Sciatic nerve (tissue), 2 donors: ENCODE results near the gene CHSY3. TPM values are rescaled to one million over a fixed set of nuclear protein-coding genes. Genes with fewer than 3 reads are reported as not detected.

Source experiments
- ATAC-seq: fragments of 200-7000 bp; cut with Tn5 transposase; one replicate; pipeline ENCODE4 v1.9.1; 2020; ENCODE audit warnings: mild to moderate bottlenecking, moderate library complexity
- DNase-seq: peaks from one replicate; pipeline ENCODE4 v3.0.0-alpha.2; 2020; ENCODE audit warnings: low spot score
- intact Hi-C: fragments of 100-400 bp; cut with DNase I; formaldehyde crosslinking; loops from one replicate; pipeline ENCODE4 v1.14.2; 2022
- total RNA-seq: library from RNA; stranded (reverse); fragmentation: NEBNext Ultra II Directional; extraction: Animal tissue kit (Norgen Biotek cat#: 25700); gene quantifications from one replicate; pipeline ENCODE4 v1.2.1, GENCODE V29; 2021
- donor health status: DM: no; HTN: no; CAD: no.
- donor health status: DM: no; HTN: no; CAD: no.

CHSY3 gene
- total RNA-seq, 1 donor from 2014 or later, result 4.0 TPM

DNA sequence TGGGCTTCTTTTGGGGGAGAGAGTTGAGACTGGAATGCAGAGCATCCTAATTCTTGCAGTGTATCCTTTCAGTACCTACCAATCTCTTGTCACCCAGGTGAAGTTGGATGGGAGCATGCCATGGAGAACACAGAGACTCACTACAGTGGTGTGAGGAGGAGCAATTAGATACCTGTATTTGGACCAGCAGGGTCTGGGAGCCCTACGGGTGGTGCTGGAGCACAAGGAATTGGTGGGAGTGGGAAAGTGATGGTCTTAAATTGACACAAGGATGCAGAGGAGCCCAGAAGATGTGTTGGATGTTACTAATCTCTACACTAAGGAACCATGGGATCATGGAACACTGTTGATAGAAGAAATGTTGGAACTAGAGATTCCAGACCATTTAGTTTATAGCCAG lies 212.7 kb downstream of the CHSY3 start:
- intact Hi-C loops, result no loop called here
- DNase-seq (no peak), ATAC-seq (no peak)

DNA sequence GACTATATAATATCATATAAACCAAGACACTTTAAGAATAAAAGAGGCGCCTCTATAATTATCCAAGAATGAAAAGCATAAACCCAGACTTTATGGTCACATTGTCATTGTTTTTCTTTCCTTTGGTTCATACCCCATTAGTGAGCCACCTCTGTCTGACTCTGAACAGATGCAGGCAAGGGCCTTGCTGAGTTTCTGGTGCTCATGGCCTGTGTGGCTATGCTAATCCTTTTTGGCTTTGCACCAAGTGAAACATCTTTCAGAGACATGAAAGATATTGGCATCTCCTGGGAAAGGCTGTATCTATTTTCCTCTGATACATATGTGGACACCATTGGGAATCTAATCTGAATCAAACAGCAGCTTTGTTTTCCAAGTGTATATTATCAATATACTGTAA lies 222.5 kb downstream of the CHSY3 start:
- no peak for DNase-seq

DNA sequence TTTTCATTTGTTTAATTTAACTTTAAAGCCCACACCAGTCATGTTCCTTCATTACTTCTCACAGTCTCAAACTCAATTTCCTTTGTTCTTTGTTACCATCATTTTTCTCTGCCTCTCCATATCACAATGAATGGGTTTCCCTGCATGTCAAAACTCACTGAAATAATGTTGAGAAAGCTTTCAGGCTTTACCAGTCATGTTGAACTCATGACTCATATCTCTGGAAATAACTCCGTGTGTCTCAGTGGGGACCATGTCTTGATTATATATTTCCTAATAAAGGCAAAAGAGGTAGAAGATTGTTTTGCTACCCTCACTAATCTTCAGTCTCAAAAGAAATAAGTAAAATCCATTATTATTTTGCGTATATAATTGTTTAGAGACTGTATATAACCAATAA lies 231.2 kb downstream of the CHSY3 start:
- ATAC-seq, result peak; percentile 79
- intact Hi-C loops, result no loop called here
- no peak for DNase-seq

More for the DNA sequence above, 222.5 kb downstream of the CHSY3 start:
- intact Hi-C loops, result no loop called here
- ATAC-seq, result no peak

DNA sequence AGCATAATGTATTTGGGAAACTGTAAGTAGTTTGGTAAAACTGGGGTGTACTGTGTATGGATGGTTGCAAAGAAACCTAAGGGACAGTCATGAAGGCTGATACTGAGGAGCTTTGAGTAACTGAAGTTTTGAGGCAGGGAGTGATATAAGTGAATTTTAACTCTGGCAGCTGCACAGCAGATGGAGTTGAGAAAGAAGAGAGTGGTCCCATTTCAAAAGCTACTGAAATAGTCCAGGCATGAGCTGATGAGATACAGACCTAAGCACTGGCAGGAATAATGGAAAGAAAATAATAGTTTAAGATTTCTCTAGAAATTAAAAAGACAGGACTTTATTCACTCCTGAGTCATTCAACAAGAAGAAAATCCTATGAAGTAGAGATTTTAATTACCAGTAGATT lies 232.0 kb downstream of the CHSY3 start:
- DNase-seq (no peak), ATAC-seq (peak; percentile 71)
- intact Hi-C loops, result no loop called here

DNA sequence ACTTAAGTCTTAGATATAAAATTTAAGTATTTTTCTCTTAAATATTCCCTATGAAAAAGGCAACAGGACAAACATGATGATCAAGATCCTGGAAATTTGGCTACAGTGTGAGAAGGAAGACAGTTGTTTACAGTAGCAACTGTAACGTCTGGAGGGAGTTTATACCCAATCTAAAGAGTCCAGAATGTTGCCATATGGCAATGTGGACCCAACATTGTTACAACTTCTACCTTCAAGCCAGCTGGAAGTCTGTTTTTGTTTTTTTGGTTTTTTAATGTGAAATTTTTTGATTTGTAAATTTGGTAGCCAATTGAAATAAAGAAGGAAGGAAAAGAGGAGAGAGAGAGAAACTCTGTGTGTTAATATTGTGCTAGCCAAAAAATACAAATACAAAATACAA lies 233.4 kb downstream of the CHSY3 start:
- DNase-seq, result no peak
- intact Hi-C loops, result no loop called here
- ATAC-seq, result no peak

DNA sequence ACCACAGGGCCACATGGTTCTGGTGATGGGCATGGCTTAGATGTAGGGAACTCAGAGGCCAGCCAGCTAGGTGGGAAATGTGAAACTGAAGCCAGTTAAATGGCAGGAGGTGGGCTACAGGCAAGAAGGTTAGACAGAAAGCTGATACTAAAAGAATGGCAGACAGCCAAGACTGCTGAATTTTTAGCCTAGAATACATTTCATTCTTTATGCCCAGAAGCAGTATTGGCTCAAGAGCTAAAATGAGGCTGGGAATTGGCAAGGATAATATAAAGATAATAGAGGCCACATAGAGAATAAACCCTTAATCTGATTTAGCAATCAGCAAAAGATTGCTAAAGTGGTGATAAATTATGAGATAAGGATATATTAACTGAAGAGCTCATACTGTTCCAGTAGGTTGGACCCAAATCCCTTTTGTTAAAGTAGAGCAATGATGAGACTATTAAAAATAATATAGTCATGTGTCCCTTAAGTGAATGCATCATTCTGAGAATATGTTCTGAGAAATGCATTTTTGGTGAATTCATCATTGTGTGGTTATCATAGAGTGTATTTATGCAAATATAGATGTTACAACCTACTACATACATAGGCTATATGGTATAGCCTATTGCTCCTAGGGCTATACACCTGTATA lies 234.3 kb downstream of the CHSY3 start:
- DNase-seq (no peak), ATAC-seq (no peak)
- intact Hi-C loops, result no loop called here

DNA sequence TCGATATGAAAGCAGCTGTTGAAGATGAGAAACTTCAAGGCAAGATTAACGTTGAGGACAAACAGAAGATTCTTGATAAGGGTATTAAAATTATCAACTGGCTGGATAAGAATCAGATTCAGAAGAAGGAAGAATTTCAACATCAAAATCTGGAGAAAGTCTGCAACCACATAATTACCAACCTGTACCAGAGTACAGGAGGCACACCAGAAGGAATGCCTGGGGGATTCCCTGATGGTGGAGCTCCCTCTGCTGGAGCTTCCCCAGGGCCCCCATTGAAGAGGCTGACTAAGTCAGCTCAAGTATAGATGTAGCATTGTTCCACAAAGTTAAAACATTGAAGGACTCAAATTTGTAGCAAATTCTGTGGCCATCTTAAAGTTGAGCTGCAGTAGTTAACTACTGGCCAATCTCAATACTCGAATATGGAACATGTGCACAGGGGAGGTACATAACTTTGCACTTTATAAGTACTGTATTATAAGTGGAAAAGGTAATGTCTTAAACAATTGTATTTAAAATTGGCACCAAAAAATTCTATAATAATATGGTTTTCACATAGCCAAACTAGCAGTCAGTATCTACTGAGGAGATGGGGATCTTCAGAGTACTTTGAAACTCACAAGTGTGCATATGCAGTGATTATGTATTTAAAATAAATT lies 237.5 kb downstream of the CHSY3 start:
- intact Hi-C loops, result no loop called here
- ATAC-seq, result no peak
- DNase-seq, result no peak

DNA sequence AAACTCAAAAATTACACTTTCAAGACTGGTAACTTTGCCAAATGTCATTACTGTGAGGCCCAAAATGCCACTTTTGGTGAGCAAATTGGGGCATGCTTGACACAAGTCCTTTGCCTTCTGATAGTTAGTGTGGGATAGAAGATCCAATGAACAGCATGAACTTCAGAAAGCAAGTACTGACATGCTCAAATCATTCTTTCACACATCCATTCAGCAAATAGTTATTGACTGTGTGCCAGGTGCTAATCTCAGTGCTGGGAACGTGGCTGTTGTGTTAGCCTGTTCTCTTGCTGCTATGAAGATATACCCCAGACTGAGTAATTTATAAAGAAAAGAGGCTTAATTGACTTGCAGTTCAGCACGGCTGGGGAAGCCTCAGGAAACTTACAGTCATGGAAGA lies 247.0 kb downstream of the CHSY3 start:
- intact Hi-C loops, result no loop called here
- no peak for ATAC-seq
- DNase-seq, result no peak

DNA sequence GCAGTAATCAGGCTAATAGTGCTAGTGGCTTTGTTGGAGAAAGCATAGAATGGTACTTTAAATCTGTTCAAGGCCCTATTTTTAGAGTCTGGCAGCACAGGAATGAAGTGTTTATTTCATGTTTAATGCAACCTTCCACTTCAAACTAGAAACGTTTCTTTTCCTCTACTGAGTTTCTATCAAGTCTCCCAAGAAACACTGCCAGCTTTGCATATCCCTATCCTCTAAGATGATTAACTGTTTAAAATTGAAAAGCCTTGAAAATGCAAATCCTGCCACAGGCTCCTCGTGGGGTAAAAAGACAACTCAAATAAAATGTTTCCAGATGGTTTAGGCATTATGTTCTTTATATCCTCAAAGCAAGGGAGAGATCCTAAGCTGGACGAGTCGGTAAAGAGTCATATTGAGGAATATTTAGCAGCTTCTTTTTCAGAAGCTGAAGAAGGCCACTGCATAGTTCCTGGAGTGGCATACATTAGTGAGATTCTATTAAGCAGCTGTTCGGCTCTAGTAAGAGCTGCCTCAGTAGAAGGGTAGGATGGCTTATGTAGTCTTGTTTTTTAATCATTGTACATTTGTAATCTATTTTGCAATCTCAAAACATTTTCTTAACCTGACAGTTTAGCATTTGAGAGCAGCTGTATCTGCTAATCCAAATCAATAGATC lies 251.2 kb downstream of the CHSY3 start:
- DNase-seq (no peak), ATAC-seq (no peak)
- intact Hi-C loops, result no loop called here

DNA sequence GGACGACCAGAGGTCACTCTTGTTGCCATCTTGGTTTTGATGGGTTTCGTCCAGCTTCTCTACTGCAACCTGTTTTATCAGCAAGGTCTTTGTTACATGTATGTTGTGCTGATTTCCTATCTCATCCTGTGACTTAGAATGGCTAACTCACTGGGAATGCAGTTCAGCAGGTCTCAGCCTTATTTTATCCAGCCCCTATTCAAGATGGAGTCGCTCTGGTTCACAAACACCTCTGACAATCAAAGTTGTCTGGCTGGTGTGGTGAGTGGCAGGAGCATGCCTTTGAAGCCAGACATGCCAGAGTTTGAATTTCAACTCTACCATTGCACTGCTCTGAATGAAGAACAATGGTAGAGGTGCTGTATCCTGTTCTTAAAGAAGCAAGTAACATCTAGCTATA lies 253.8 kb downstream of the CHSY3 start:
- intact Hi-C loops, result no loop called here
- ATAC-seq, result no peak

DNA sequence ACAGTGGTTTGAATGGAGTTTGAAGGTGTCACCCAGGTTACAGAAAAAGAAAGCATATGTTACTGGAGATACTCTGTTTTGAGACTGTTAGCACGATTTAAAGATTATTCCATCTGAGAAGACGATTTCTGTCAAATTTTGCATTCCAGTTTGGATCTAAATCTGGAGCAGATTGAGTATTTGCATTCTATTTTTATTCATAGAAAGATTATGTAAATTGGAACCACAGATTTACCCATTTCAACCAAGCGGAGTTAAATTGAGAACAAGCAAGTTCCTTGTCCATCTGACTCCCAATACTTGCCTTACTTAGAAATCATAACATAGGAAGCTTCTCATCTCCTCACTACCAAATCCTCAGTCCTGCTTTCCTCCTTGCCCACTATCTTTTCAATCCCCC lies 255.7 kb downstream of the CHSY3 start:
- ATAC-seq (no peak), DNase-seq (no peak)
- intact Hi-C loops, result no loop called here

More for the DNA sequence above, 253.8 kb downstream of the CHSY3 start:
- no peak for DNase-seq

DNA sequence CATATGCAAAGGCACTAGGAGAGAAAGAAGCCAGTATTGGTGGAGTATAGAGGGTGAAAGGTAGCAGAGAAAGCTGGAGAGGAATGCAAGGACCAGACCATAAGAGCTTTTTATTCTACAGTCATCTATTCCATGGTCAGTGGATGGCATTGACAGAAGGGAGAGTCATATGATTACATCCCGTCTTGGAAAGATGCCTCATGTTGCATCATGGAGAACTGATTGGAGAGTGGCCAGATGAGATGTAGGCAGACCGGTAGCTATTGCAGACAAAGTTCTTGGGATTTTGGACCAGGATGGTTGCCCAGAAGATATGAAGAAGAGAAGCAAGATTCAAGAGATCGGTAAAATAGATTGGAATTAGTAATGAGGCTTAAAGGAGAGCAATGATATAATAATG lies 260.7 kb downstream of the CHSY3 start:
- DNase-seq (no peak), ATAC-seq (no peak)
- intact Hi-C loops, result no loop called here

DNA sequence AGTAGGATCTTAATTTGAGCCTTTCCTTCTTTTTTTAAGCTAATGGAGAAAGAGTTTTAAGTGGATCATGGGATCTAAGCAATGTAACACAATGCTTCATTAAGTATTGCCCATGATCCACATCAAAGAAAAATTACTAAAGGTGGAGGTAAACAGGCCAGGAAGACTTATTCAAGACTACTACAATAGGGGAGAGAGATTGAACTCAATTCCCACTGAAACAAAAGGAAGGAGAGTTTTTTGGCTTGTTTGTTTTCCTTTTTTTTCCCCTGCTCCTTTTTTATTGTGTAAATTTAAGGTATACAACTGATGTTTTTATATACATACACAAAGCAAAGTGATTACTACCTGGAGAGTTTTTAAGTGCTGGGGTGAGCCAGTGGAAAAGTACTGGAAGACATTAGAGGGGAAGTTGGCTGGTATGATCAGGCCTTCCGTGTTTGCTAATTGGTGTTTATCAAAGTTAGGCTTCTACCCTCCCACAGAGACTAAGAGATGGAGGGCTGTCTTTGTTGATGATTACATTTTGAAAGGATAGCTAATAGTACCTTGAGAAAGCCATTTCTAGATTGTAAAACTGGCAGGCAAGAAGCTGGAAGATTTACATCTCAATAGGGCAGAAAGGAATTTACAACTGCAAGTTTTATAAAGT lies 262.7 kb downstream of the CHSY3 start:
- DNase-seq, result no peak
- no peak for ATAC-seq
- intact Hi-C loops, result no loop called here

DNA sequence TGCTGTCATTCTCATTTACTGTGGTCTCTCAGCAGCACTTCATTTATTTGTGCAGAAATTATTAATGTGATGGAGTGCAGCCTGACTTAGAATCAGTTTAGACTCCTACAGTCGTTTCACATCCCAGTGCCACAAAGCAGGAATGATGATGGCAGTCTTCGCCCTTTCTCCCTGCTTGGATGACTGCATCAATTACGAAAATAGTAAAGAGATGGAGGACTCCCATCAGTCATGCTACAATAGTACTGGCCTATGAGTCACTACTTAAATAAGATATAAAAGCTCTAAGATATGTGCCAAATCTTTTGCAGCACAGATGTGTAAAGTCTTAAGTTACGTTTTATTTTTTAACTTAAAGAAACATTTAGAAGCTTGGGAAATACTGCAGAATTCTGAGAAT lies 263.9 kb downstream of the CHSY3 start:
- intact Hi-C loops, result no loop called here
- ATAC-seq (no peak), DNase-seq (no peak)

DNA sequence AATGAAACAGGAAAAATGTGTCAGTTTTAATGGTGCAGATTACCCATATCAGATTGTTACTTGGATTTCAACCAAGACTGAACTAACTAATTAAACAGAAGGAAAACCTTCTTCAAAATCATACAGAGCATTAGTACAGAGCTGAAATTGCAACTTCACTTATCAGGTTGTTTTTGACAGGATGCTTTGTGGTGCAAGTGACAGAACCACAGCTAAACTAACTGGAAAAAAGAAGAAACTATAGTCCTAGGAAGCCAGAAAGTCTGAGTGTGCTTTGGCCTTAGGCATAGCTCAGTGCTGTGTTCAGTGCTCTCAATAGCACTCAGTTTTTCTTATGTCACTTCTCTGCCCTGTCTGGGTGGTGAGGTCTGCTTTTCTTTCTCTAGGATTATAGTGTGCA lies 267.4 kb downstream of the CHSY3 start:
- no peak for ATAC-seq
- intact Hi-C loops, result no loop called here

DNA sequence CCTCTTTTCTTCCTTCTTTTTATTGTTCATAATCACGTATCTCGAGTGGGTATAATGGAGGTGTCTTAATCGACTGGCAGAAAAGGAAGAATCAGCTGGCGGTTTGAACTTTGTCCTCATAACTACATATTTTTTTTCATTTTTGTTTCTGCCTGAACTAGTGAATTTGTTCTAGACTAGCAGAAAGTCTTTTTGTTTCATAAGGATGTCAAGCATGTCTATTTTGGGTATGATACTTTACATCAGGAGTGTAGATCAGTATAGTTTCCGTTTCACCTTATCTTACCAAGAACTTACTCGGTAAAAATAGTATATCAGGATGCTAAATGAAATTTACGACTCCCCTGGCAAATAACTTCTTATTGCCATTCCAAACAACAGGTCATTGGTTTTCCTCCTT lies 278.9 kb downstream of the CHSY3 start:
- ATAC-seq, result no peak

More for the DNA sequence above, 267.4 kb downstream of the CHSY3 start:
- DNase-seq, result no peak

DNA sequence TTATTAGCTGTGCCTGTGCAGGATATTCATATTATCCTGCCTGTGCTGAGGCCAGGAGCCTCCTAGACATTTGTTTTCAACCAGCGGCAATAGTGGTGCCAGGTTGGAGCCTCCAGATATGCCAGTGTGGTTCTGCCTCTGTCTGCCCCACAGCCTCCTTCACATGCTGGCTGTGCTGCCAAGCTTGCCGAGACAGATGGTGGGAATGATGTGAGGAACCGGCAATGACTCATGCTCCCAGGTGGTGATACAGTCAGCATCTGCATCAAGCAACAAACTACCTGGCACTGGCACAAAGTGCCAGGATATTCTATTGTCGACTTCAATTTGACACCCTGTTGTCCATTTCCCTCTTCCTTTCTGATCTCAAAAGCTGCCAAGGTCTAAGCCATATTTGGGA lies 285.7 kb downstream of the CHSY3 start:
- ATAC-seq (no peak), DNase-seq (no peak)
- intact Hi-C loops, result no loop called here

More for the DNA sequence above, 278.9 kb downstream of the CHSY3 start:
- intact Hi-C loops, result no loop called here
- no peak for DNase-seq

DNA sequence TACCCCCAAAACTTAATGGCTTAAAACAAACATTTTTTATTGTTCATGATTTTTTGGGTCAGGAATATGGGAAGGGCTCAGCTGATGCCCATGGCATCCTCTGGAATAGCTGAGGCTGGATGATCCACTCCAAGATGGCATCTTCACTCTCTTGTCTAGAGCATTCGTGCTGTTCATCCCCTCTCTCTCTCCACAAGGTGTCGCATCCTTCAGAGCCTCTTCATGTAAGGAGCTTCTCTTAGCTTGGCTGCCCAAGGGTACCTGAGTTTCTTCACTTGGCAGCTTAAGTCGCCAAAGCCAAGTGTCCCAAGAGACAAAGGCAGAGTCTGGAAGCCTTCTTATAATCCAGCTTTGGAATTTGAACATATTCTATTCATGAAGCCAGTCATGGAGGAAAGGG lies 294.7 kb downstream of the CHSY3 start:
- intact Hi-C loops, result no loop called here
- ATAC-seq (no peak), DNase-seq (no peak)

DNA sequence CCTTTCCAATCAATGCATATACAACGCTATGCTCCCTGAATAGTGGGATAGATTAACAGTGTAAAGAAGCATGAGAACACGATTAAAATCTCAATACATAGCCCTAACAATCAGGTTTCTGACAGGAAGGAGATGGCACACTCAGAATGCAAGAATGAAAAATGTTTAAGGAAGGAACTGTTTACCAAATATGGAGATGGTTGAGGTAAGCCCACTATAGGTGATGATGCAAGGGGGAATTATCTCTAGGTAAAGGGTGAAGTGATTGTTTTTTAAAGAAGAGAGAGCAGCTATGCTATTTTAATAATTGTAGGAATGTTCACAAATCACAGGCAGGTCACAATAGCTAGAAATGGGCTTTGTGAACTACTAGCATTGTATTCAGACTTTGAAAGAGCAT lies 302.4 kb downstream of the CHSY3 start:
- ATAC-seq (no peak), DNase-seq (no peak)
- intact Hi-C loops, result no loop called here

DNA sequence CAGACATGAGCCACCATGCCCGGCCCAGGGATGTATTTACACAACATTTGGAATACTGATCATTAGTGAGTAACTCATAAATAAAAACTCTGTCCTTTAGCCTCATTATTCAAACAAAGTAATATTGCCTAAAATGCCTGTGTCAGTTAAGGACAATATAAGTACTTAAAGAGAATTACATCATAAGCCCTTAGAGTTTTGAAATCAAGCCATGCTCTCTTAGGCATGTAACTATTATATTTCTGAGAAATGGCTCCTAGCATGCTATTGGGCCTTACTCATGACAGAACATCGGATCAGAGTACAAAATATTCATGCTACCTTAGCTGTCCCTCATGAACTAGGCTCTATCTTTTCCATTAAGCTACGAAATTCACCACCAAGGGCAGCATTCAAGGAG lies 309.3 kb downstream of the CHSY3 start:
- ATAC-seq, result no peak

More for the DNA sequence above, 309.3 kb downstream of the CHSY3 start:
- no peak for DNase-seq
- intact Hi-C loops, result no loop called here
